Effector memory CD4-positive, alpha-beta T cell (primary cell): Measurements from ENCODE around the gene TCP10L.

Experiments used
- DNase-seq, 3 donors: peaks; one replicate each; pipeline ENCODE4 v3.0.0-alpha.2; 2020
- H3K27ac ChIP-seq: 2 replicates; pipeline ENCODE4 v1.7.0; 2013; ENCODE audit warnings: mild to moderate bottlenecking, low read length, moderate library complexity; ENCODE audit not compliant: insufficient read depth, poor library complexity, severe bottlenecking
- H3K27me3 ChIP-seq: replicated peaks from 2 replicates; pipeline ENCODE4 v1.7.0; 2013; ENCODE audit warnings: mild to moderate bottlenecking, low read length; ENCODE audit not compliant: insufficient read depth, control insufficient read depth, poor library complexity, severe bottlenecking
- H3K36me3 ChIP-seq: 2 replicates; pipeline ENCODE4 v1.7.0; 2013; ENCODE audit warnings: mild to moderate bottlenecking, low read length, moderate library complexity; ENCODE audit not compliant: control insufficient read depth, insufficient read depth
- H3K4me1 ChIP-seq: 2 replicates; pipeline ENCODE4 v1.7.0; 2013; ENCODE audit warnings: low read length, mild to moderate bottlenecking; ENCODE audit not compliant: control insufficient read depth, insufficient read depth, poor library complexity, severe bottlenecking
- H3K4me3 ChIP-seq: 2 replicates; pipeline ENCODE4 v1.7.0; 2013; ENCODE audit warnings: low read length, low read depth, mild to moderate bottlenecking; ENCODE audit not compliant: insufficient read depth, poor library complexity, severe bottlenecking
- H3K9me3 ChIP-seq: 2 replicates; pipeline ENCODE4 v1.7.0; 2013; ENCODE audit warnings: mild to moderate bottlenecking, low read length, moderate library complexity; ENCODE audit not compliant: control insufficient read depth

The TCP10L gene

DNA sequence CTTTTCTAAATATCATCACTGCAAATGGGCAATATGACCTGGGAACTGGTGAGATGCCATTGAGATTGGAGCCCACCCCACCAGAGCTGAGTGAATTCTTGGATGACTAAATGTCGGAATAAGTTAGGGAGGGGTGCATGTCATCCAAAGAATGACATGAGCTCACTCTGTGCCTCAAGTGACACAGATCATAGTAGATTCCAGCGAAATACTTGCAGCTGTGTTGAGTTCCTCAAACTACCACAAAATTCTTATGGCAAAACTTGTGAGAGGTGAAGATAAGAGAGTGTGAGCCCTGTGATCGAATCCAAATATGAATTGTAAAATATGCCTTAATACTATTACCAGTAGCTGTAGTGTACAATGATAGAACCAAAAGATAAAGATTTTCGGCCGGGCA, 2.3 kb upstream of the TCP10L start:
- no peak for DNase-seq
- Histone ChIP-seq H3K9me3 (no peaks in the 10 kb centered on the region), H3K4me1 (no peaks in the 10 kb centered on the region), H3K4me3 (no peak overlapping the region), H3K36me3 (no peaks in the 10 kb centered on the region), H3K27ac (no peak overlapping the region), H3K27me3 (no peaks in the 10 kb centered on the region)

DNA sequence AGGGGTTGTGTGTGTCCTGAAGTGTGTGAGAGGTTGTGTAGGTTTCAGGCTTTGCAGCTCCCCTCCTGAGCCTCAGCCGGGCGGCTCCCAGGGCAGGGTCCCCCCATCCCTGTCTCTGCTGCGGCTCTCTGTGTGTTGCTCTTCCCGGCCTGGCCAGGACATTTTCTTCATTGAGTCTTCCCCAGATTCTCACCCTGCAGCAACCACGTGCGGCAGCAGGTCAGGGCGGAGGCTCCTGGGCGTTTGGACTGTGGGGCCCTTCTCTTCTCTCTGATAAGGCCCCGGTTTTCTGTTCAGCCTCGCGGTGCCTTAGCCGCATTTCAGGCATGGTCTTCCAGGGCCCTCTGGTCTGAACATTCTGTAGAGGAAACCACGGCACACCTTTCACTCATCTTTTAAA, 1.8 kb upstream of the TCP10L start:
- H3K27me3 ChIP-seq, result no peaks in the 10 kb centered on the region
- no peak overlapping the region for H3K27ac ChIP-seq
- no peaks in the 10 kb centered on the region for H3K4me1 ChIP-seq
- no peak for DNase-seq
- no peaks in the 10 kb centered on the region for H3K36me3 ChIP-seq
- no peaks in the 10 kb centered on the region for H3K9me3 ChIP-seq
- no peak overlapping the region for H3K4me3 ChIP-seq

DNA sequence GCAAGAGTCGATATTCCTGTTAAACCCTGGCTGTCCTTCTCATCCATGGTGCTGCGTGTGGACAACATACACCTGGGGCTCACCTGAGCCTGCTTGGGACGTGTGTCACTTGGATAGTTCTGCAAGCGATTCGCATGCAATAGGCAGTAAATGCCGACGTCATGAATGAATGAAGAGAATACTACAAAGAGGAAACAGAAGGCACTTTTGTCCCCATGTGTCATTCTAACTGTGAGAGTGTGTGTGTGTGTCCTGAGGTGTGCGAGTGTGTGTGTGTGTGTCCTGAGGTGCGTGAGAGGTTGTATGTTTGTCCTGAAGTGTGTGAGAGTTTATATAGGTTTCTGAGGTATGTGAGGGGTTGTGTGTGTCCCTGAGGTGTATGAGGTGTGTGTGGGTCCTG, 647 bp upstream of the TCP10L start:
- no peaks in the 10 kb centered on the region for H3K36me3 ChIP-seq
- no peaks in the 10 kb centered on the region for H3K4me1 ChIP-seq
- DNase-seq, result no peak
- no peak overlapping the region for H3K4me3 ChIP-seq
- H3K27ac ChIP-seq, result no peak overlapping the region
- no peaks in the 10 kb centered on the region for H3K27me3 ChIP-seq
- no peaks in the 10 kb centered on the region for H3K9me3 ChIP-seq

DNA sequence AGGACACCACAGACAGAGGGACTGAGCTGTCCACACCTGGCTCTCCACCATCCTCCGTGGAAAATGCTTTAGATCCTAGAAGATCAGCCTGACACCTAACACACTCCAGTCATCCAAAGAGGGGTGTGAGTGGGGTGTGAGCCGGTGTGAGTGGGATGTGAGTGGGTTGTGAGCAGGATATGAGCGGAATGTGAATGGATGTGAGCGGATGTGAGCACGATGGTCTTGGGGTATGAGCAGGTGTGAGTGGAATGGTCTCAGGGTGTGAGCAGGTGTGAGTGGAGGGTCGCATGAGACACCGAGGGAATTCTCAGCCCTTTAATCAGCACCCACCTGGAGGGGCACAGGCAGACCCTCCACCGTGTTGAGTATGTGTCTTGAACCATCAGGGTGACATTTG, 851 bp downstream of the TCP10L start:
- Histone ChIP-seq H3K4me1 (no peaks in the 10 kb centered on the region), H3K4me3 (no peak overlapping the region), H3K9me3 (no peaks in the 10 kb centered on the region), H3K36me3 (no peaks in the 10 kb centered on the region), H3K27ac (no peak overlapping the region), H3K27me3 (no peaks in the 10 kb centered on the region)
- DNase-seq, result no peak

DNA sequence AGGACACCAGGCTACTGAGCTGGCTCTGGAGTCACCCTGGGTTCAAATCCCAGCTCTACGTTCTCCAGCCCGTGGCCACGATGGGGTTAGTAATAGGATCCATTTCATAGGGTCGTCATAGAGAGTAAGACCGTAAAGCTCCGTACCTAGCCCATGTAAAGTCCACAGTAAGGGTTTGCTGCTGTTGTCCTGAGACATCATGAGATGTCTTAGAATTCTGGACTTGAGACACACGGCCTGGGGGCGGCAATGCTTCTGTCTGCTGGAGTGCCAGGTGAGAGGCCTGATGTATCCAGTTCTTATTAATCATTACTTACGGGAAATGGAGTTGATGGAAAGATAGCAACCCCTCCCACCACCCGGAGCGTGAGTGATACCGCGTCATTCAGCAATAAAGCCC, 3.6 kb downstream of the TCP10L start:
- Histone ChIP-seq H3K4me1 (no peaks in the 10 kb centered on the region), H3K36me3 (no peaks in the 10 kb centered on the region), H3K27ac (no peak overlapping the region), H3K27me3 (no peaks in the 10 kb centered on the region), H3K9me3 (no peaks in the 10 kb centered on the region), H3K4me3 (no peak overlapping the region)
- DNase-seq, result no peak

DNA sequence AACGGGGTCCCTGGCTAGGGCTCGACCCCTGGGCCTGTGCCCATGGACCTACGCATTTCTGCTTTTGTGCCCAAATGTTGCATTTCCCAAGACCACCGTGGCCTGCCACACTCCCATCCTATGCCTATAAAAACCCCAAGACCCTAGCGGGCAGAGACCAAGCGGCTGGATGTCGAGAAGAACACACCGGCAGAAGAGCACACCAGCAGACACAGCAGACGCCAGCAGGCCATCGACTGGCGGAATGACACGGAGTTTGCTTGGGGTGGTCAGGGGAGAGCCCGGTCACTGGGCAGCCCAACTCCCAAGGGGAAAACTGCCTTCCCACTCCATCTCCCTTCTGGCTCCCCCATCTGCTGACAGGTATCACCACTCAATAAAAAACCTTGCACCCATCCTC, 4.4 kb downstream of the TCP10L start:
- H3K4me1 ChIP-seq, result no peaks in the 10 kb centered on the region
- no peaks in the 10 kb centered on the region for H3K36me3 ChIP-seq
- no peaks in the 10 kb centered on the region for H3K27me3 ChIP-seq
- DNase-seq, result no peak
- H3K4me3 ChIP-seq, result no peak overlapping the region
- no peak overlapping the region for H3K27ac ChIP-seq
- no peaks in the 10 kb centered on the region for H3K9me3 ChIP-seq

DNA sequence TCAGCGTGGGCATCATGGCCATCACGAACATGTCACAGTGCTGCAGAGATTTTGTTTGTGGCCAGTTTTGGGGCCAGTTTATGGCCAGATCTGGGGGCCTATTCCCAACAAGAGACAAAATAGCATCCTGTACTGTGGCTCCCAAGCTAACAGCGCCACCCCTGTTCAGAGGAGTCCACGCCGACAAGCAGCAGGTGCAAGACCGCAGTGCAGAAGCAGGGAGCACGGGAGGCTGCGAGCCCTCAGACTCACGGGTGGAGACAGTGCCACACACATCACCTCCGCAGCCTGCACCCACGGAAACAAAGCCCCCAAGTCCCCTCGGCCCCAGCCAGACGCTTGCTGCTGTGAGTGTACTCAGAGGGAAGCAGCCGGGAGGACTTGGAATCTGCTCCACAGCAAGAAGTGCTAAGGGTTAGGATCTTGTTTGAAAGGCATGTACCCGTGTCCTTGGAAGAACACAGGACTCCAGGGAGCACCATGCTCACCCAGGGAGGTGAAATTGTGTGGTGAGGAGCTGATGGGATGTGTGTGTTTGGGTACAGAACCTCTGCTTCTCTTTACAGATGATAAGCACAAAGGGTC, 7.1 kb downstream of the TCP10L start:
- Histone ChIP-seq H3K4me3 (no peak overlapping the region), H3K27me3 (no peaks in the 10 kb centered on the region), H3K9me3 (no peaks in the 10 kb centered on the region), H3K4me1 (no peaks in the 10 kb centered on the region), H3K36me3 (no peaks in the 10 kb centered on the region), H3K27ac (no peak overlapping the region)
- DNase-seq, result no peak

DNA sequence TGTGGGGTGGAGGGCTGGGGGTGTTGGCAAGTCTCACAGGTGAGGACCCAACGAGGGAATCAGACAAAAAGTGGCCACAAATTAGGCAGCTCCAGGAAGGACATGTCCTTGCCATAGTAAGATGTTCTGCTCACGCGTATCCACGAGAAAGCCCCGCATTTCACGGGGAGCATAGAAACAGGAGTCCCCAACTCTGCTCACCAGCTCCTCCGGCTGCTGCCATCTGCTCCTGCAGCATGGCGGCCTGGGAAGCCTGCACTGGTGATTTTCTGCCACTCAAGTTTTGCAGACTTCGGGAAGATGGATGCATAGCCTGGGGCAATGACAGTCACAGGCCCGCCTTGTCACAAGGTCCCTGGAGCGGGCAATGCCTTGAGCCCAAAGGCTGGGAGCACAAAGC, 9.3 kb downstream of the TCP10L start:
- Histone ChIP-seq H3K27ac (no peak overlapping the region), H3K4me1 (no peaks in the 10 kb centered on the region), H3K4me3 (no peak overlapping the region), H3K36me3 (no peaks in the 10 kb centered on the region), H3K27me3 (no peaks in the 10 kb centered on the region), H3K9me3 (no peaks in the 10 kb centered on the region)
- no peak for DNase-seq

DNA sequence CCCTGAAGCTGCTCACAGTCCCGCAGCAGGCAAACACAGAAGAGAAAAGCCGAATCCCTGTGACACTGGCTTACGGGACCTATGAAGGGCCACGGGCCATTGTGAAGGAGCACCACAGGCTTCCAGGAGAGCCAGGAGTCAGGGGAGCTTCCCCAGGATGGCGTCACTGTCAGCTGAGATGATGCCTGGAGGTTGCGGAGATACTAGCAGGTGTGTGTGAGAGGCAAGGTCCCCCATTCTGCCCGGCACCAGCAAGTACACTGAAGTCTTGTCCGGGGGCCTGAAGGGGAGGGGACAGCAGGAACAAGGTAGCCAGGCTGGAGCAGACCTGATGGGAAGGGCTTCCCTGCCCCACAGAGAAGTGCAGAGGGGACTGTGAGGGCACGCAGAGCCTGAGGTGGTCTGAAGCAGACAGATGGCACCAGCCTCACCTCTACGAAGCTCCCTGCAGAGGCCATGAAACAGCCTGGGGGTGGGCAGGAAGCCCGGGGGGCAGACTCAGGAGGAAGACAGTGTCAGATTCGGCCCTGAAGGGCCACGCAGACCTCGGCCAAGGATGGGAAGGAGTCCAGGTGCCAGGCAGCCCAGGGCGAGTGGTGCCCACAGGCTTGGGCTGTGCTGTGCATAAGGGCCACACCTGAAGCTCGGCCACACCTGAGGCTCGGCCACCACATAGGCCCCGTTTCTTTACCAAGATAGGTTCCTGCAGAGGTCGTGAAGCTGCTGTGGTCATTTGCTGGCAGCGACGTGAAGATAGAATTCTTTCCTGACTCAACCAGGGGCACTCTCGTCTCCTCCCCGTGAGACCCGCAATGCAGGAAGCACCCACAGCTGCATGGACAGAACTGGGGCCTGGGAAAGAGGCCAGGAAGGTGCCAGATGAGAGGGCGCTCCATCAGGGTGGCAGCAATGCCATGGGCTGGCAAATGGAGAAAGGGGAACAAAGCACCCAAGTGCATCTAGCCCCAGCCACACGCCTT, 10.1 kb downstream of the TCP10L start:
- Histone ChIP-seq H3K4me1 (no peaks in the 10 kb centered on the region), H3K27ac (no peak overlapping the region)

More for the DNA sequence above, 10.1 kb downstream of the TCP10L start:
- Histone ChIP-seq H3K9me3 (no peaks in the 10 kb centered on the region), H3K4me3 (no peak overlapping the region), H3K36me3 (no peaks in the 10 kb centered on the region), H3K27me3 (no peaks in the 10 kb centered on the region)
- no peak for DNase-seq
